ENCODE data around the gene SLC11A2. TPM values are rescaled to one million over a fixed set of nuclear protein-coding genes. Genes with fewer than 3 reads are reported as not detected.
A peak's percentile ranks its signal among the peaks of the same experiment; 100 is the strongest.

SLC11A2 gene
- total RNA-seq, 1 experiment from 2014 or later: 33.9 TPM

GRCh38 chr12:51028126-51028812 is 2.1 kb upstream of the SLC11A2 start:
- H3K27ac ChIP-seq (ENCODE audit: low read depth, low read length, poor library complexity, severe bottlenecking): no peak overlapping the region
- peak; percentile 69 for TF ChIP-seq CTCF (conservative IDR thresholded peaks at IDR 0.05; ENCODE audit: low read depth, low read length)
- TF ChIP-seq EZH2 (IDR thresholded peaks at IDR 0.05; ENCODE audit: borderline replicate concordance, low read depth, low read length, poor library complexity, severe bottlenecking): no peak
- ChIA-PET POLR2A (ENCODE audit: low non-redundant PET) (no interaction called here), CTCF (interaction anchor here (0.7 to 1.4 kb wide), 4 partner anchors 203 to 958 kb away, joined by 3 to 21 read pairs (median 4); no protein-coding TSS in a partner anchor)
- peak overlapping the region; percentile 2 for H3K4me3 ChIP-seq (ENCODE audit: low read depth, low read length, poor library complexity, severe bottlenecking)
- BruUV-seq (replicated peaks): no TSS peak
- peaks cover 8% of the 10 kb centered on the region for H3K4me1 ChIP-seq (ENCODE audit: insufficient read depth, low read length, poor library complexity, severe bottlenecking)
- DNase-seq (ENCODE audit: low spot score): peak; percentile 86
- intact Hi-C loops (cut with micrococcal nuclease; ENCODE audit: unreplicated experiment): loop anchor here (10.0 kb wide), 1 partner anchor 523 kb away; the partner anchor contains the start of gene DIP2B
- H3K36me3 ChIP-seq (ENCODE audit: insufficient read depth, low read length, poor library complexity, severe bottlenecking): no peaks in the 10 kb centered on the region
- H3K9me3 ChIP-seq (ENCODE audit: low read depth, low read length, poor library complexity, severe bottlenecking): no peaks in the 10 kb centered on the region
- no peaks in the 10 kb centered on the region for H3K27me3 ChIP-seq (replicated peaks; ENCODE audit: insufficient read depth, low read depth, low read length, poor library complexity)

DNA sequence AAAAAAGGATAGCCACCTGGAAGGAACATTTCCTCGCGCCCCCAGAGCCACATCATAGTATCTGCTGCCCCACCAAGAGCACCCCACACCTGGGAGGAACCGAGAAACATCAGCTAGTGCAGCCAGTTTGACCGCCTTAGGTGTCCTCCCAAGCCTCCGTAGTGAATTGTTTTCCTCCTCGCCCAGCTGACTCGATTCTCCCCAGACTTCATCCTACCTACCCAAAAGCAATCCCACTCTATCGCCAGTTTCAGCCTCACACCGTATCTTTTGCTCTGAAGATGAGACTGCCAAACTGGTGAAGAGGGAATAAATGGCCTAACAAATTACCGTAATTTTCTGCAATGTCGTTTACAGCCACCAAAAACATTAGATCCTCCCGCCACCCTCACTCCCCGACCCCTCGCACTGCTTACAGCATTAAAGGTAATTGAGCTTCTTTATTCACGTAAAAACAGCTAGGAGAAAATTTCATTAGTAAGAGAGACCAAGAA is 1.2 kb upstream of the SLC11A2 start:
- Histone ChIP-seq H3K27me3 (replicated peaks; ENCODE audit: insufficient read depth, low read depth, low read length, poor library complexity) (no peaks in the 10 kb centered on the region), H3K27ac (ENCODE audit: low read depth, low read length, poor library complexity, severe bottlenecking) (no peak overlapping the region), H3K36me3 (ENCODE audit: insufficient read depth, low read length, poor library complexity, severe bottlenecking) (no peaks in the 10 kb centered on the region), H3K4me3 (ENCODE audit: low read depth, low read length, poor library complexity, severe bottlenecking) (no peak overlapping the region), H3K4me1 (ENCODE audit: insufficient read depth, low read length, poor library complexity, severe bottlenecking) (peaks cover 8% of the 10 kb centered on the region), H3K9me3 (ENCODE audit: low read depth, low read length, poor library complexity, severe bottlenecking) (no peaks in the 10 kb centered on the region)
- POLR2A ChIA-PET (ENCODE audit: low non-redundant PET): interaction anchor here (0.6 kb wide), 1 partner anchor 216 kb away, joined by 5 read pairs; no protein-coding TSS in a partner anchor
- no peak for TF ChIP-seq EZH2 (IDR thresholded peaks at IDR 0.05; ENCODE audit: borderline replicate concordance, low read depth, low read length, poor library complexity, severe bottlenecking)
- no peak for TF ChIP-seq CTCF (conservative IDR thresholded peaks at IDR 0.05; ENCODE audit: low read depth, low read length)
- CTCF ChIA-PET: interaction anchor here (0.7 to 1.4 kb wide), 3 partner anchors 202 to 957 kb away, joined by 3 to 21 read pairs (median 3); no protein-coding TSS in a partner anchor
- intact Hi-C loops (cut with micrococcal nuclease; ENCODE audit: unreplicated experiment): loop anchor here (10.0 kb wide), 1 partner anchor 523 kb away; the partner anchor contains the start of gene DIP2B
- no peak for DNase-seq (ENCODE audit: low spot score)
- no TSS peak for BruUV-seq (replicated peaks)

DNA sequence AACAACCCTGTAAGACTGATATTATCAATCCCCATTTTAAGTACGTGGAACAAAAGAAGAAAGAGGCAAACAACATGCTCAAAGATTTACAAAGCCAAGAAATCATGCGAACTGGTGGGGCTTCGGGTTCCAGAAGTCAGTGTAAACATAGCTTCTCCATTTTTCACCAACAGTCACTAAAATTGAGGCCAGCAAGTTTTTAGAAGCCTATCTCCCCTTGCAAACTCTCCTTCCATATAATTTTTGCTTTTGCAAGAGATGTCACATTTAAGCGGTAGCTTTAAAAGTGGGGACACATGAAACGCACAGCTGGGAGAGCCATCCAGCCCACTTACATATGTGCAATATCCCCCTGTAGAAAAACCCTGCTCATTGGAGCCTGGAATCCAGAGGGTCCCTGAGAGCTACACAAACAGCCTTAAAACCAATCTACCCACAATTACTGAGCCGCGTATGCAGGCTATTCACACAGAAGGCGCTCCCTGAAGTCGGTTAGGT is 797 bp downstream of the SLC11A2 start:
- H3K9me3 ChIP-seq (ENCODE audit: low read depth, low read length, poor library complexity, severe bottlenecking): no peaks in the 10 kb centered on the region
- peak overlapping the region; percentile 74 for H3K27ac ChIP-seq (ENCODE audit: low read depth, low read length, poor library complexity, severe bottlenecking)
- H3K27me3 ChIP-seq (replicated peaks; ENCODE audit: insufficient read depth, low read depth, low read length, poor library complexity): no peaks in the 10 kb centered on the region
- peak; percentile 58 for DNase-seq (ENCODE audit: low spot score)
- CTCF ChIA-PET: interaction anchor here (0.9 to 1.9 kb wide), 2 partner anchors 260 to 521 kb away, joined by 3 to 7 read pairs; no protein-coding TSS in a partner anchor
- BruUV-seq (replicated peaks): no TSS peak
- H3K4me3 ChIP-seq (ENCODE audit: low read depth, low read length, poor library complexity, severe bottlenecking): peak overlapping the region; percentile 92
- intact Hi-C loops (cut with micrococcal nuclease; ENCODE audit: unreplicated experiment): loop anchor here (10.0 kb wide), 1 partner anchor 521 kb away; the partner anchor contains the start of gene DIP2B
- H3K4me1 ChIP-seq (ENCODE audit: insufficient read depth, low read length, poor library complexity, severe bottlenecking): peaks cover 8% of the 10 kb centered on the region
- TF ChIP-seq CTCF (conservative IDR thresholded peaks at IDR 0.05; ENCODE audit: low read depth, low read length) (no peak), EZH2 (IDR thresholded peaks at IDR 0.05; ENCODE audit: borderline replicate concordance, low read depth, low read length, poor library complexity, severe bottlenecking) (no peak)
- POLR2A ChIA-PET (ENCODE audit: low non-redundant PET): interaction anchor here (0.6 kb wide), 1 partner anchor 96 kb away, joined by 4 read pairs; no protein-coding TSS in a partner anchor
- H3K36me3 ChIP-seq (ENCODE audit: insufficient read depth, low read length, poor library complexity, severe bottlenecking): no peaks in the 10 kb centered on the region
